ENCODE measurements around the gene ZNF480. TPM values are rescaled to one million over a fixed set of nuclear protein-coding genes. Genes with fewer than 3 reads are reported as not detected.
"Not testable (repeated sequence)": the region's sequence is repeated elsewhere in the genome, so short reads cannot be mapped to it uniquely, and the experiment has no call there.

The ZNF480 gene
- total RNA-seq: 15.9 TPM
- long read RNA-seq, full-length matches to known transcripts: 1 of 2 reads
- long read RNA-seq, partial matches to known transcripts: 0 of 2 reads
- long read RNA-seq, other reads (novel, unspliced or antisense): 1 of 2 reads

- peak; percentile 88 for ATAC-seq (ENCODE audit: poor library complexity)
- intact Hi-C loops (cut with DNase I): no loop called here
- DNase-seq: peak; percentile 93
Measured at GRCh38 chr19:52296773-52297600, at the start of gene ZNF480. Gene ZNF480 (plus strand): TSS chr19:52297169. CDS start chr19:52300413, 3,244 bp downstream.

GRCh38 chr19:52248241-52248640 lies 48.7 kb upstream of the ZNF480 start:
- intact Hi-C loops (cut with DNase I): loop anchor here (5.0 kb wide), 1 partner anchor 504 kb away; no protein-coding TSS in a partner anchor
- DNase-seq: peak; percentile 60
- ATAC-seq (ENCODE audit: poor library complexity): peak; percentile 71

- DNase-seq (no peak), ATAC-seq (ENCODE audit: poor library complexity) (no peak)
- intact Hi-C loops (cut with DNase I): no loop called here
Measured at GRCh38 chr19:52258426-52258825, 38.5 kb upstream of the ZNF480 start.

GRCh38 chr19:52265556-52265955 lies 31.4 kb upstream of the ZNF480 start:
- ATAC-seq (ENCODE audit: poor library complexity); DNase-seq; intact Hi-C loops (cut with DNase I): not testable (repeated sequence)

- DNase-seq: peak; percentile 98
- peak; percentile 100 for ATAC-seq (ENCODE audit: poor library complexity)
- intact Hi-C loops (cut with DNase I): no loop called here
Measured at GRCh38 chr19:52269338-52270261, 27.4 kb upstream of the ZNF480 start, which contains the start of gene ZNF766. Gene ZNF766 (plus strand): TSS chr19:52269587. CDS start chr19:52269614, 27 bp downstream.

- ATAC-seq (ENCODE audit: poor library complexity) (no peak), DNase-seq (no peak)
- intact Hi-C loops (cut with DNase I): no loop called here
Measured at GRCh38 chr19:52270266-52270885, 26.6 kb upstream of the ZNF480 start.

- DNase-seq (no peak), ATAC-seq (ENCODE audit: poor library complexity) (no peak)
- intact Hi-C loops (cut with DNase I): no loop called here
Measured at GRCh38 chr19:52273301-52273700, 23.7 kb upstream of the ZNF480 start.

- DNase-seq: no peak
- intact Hi-C loops (cut with DNase I): no loop called here
Measured at GRCh38 chr19:52274191-52274590, 22.8 kb upstream of the ZNF480 start.

GRCh38 chr19:52275988-52276387 lies 21.0 kb upstream of the ZNF480 start:
- intact Hi-C loops (cut with DNase I): no loop called here
- DNase-seq: no peak
- no peak for ATAC-seq (ENCODE audit: poor library complexity)

More at GRCh38 chr19:52274191-52274590, 22.8 kb upstream of the ZNF480 start:
- no peak for ATAC-seq (ENCODE audit: poor library complexity)

GRCh38 chr19:52277471-52277870 lies 19.5 kb upstream of the ZNF480 start:
- intact Hi-C loops (cut with DNase I): no loop called here
- DNase-seq: no peak
- no peak for ATAC-seq (ENCODE audit: poor library complexity)

- intact Hi-C loops (cut with DNase I): no loop called here
- no peak for ATAC-seq (ENCODE audit: poor library complexity)
- no peak for DNase-seq
Measured at GRCh38 chr19:52286256-52286655, 10.7 kb upstream of the ZNF480 start.

GRCh38 chr19:52291781-52292180 lies 5.2 kb upstream of the ZNF480 start:
- intact Hi-C loops (cut with DNase I): no loop called here
- no peak for ATAC-seq (ENCODE audit: poor library complexity)
- no peak for DNase-seq

GRCh38 chr19:52292946-52293345 lies 4.0 kb upstream of the ZNF480 start:
- ATAC-seq (ENCODE audit: poor library complexity); DNase-seq: not testable (repeated sequence)

GRCh38 chr19:52296400-52296772 lies 583 bp upstream of the ZNF480 start:
- intact Hi-C loops (cut with DNase I): no loop called here
- ATAC-seq (ENCODE audit: poor library complexity): peak; percentile 8
- no peak for DNase-seq

More at GRCh38 chr19:52292946-52293345, 4.0 kb upstream of the ZNF480 start:
- intact Hi-C loops (cut with DNase I): not testable (repeated sequence)

- intact Hi-C loops (cut with DNase I): no loop called here
Measured at GRCh38 chr19:52297601-52298364, 814 bp downstream of the ZNF480 start.

GRCh38 chr19:52307275-52307674 lies 10.3 kb downstream of the ZNF480 start:
- intact Hi-C loops (cut with DNase I): no loop called here
- ATAC-seq (ENCODE audit: poor library complexity): no peak
- no peak for DNase-seq

More at GRCh38 chr19:52297601-52298364, 814 bp downstream of the ZNF480 start:
- DNase-seq: no peak
- ATAC-seq (ENCODE audit: poor library complexity): no peak

GRCh38 chr19:52322429-52322828 lies 25.5 kb downstream of the ZNF480 start:
- intact Hi-C loops (cut with DNase I): no loop called here
- no peak for ATAC-seq (ENCODE audit: poor library complexity)
- DNase-seq: no peak

GRCh38 chr19:52331757-52332156 lies 34.8 kb downstream of the ZNF480 start:
- no peak for ATAC-seq (ENCODE audit: poor library complexity)
- no peak for DNase-seq
- intact Hi-C loops (cut with DNase I): no loop called here

Data from Right ventricle myocardium superior (tissue), 1 donor.